Raji (cell line): Measurements from ENCODE around the gene ITGB3.

Source experiments
- POLR2A ChIP-seq: IDR thresholded peaks from 2 replicates; pipeline ENCODE4 v1.6.1; 2011; ENCODE audit warnings: low read depth, low read length, control low read depth; ENCODE audit not compliant: insufficient read depth

Gene ITGB3

GRCh38 chr17:47253541-47254402 lies at the start of gene ITGB3:
TSS of gene ITGB3 (plus strand) at chr17:47253827. CDS start at chr17:47253862, 35 bp downstream.
- no peak for TF ChIP-seq POLR2A

GRCh38 chr17:47203984-47204721 lies 49.5 kb upstream of the ITGB3 start:
- TF ChIP-seq POLR2A, result peak; percentile 45; the same call in 1 of the 2 replicates

GRCh38 chr17:47204722-47205418 lies 48.8 kb upstream of the ITGB3 start:
- TF ChIP-seq POLR2A, result peak; percentile 79

GRCh38 chr17:47205419-47205963 lies 48.1 kb upstream of the ITGB3 start:
- TF ChIP-seq POLR2A, result no peak; the same call in 1 of the 2 replicates

GRCh38 chr17:47207143-47208067 lies 46.2 kb upstream of the ITGB3 start:
- TF ChIP-seq POLR2A, result no peak

- no peak for TF ChIP-seq POLR2A
Observed at GRCh38 chr17:47208744-47209488, 44.7 kb upstream of the ITGB3 start, which contains the start of gene MYL4. TSS of gene MYL4 (plus strand) at chr17:47209348. CDS start at chr17:47209423, 75 bp downstream.

GRCh38 chr17:47209499-47209898 lies 44.1 kb upstream of the ITGB3 start:
- TF ChIP-seq POLR2A, result no peak

- no peak for TF ChIP-seq POLR2A
Observed at GRCh38 chr17:47210105-47210504, 43.5 kb upstream of the ITGB3 start.

GRCh38 chr17:47210779-47211178 lies 42.8 kb upstream of the ITGB3 start:
- no peak for TF ChIP-seq POLR2A

GRCh38 chr17:47212458-47212857 lies 41.2 kb upstream of the ITGB3 start:
- no peak for TF ChIP-seq POLR2A

GRCh38 chr17:47213540-47213939 lies 40.1 kb upstream of the ITGB3 start:
- TF ChIP-seq POLR2A, result no peak

- no peak for TF ChIP-seq POLR2A
Observed at GRCh38 chr17:47214931-47215330, 38.7 kb upstream of the ITGB3 start.

GRCh38 chr17:47218896-47219430 lies 34.7 kb upstream of the ITGB3 start:
- TF ChIP-seq POLR2A, result no peak
